ENCODE results near the gene BANF1. TPM values are rescaled to one million over a fixed set of nuclear protein-coding genes. Genes with fewer than 3 reads are reported as not detected.

The BANF1 gene
- total RNA-seq, 1 experiment from 2014 or later, result 124 TPM

- Histone ChIP-seq H3K4me3 (ENCODE audit: low read length) (peak overlapping the region; percentile 93), H4K20me1 (ENCODE audit: low read length) (no peaks in the 10 kb centered on the region), H3K4me2 (ENCODE audit: low read length) (peak overlapping the region; percentile 85), H3K4me1 (ENCODE audit: insufficient read depth, low read length) (peaks cover 18% of the 10 kb centered on the region), H2AFZ (ENCODE audit: low read length) (peak overlapping the region; percentile 76), H3K9me2 (replicated peaks; ENCODE audit: low read length) (no peaks in the 10 kb centered on the region), H3K27ac (ENCODE audit: low read length) (peak overlapping the region; percentile 49), H3K79me2 (ENCODE audit: low read length) (peaks cover 37% of the 10 kb centered on the region), H3K9me3 (ENCODE audit: low read length) (no peaks in the 10 kb centered on the region), H3K27me3 (ENCODE audit: low read length) (no peaks in the 10 kb centered on the region), H3K36me3 (ENCODE audit: low read depth, low read length) (peaks cover 18% of the 10 kb centered on the region), H3F3A (ENCODE audit: low read length, unreplicated experiment) (no peaks in the 10 kb centered on the region), H3K9ac (ENCODE audit: low read length) (peak overlapping the region; percentile 77)
- ChIA-PET POLR2A (ENCODE audit: unreplicated experiment) (interaction anchor here (0.6 kb wide), 2 partner anchors 332 to 379 kb away, joined by 3 to 16 read pairs; no protein-coding TSS in a partner anchor), CTCF (interaction anchor here (0.7 kb wide), 1 partner anchor 208 kb away, joined by 3 read pairs; no protein-coding TSS in a partner anchor)
- intact Hi-C loops (cut with micrococcal nuclease), result no loop called here
- no peak for ATAC-seq
- TF ChIP-seq EZH2phosphoT487 (IDR thresholded peaks at IDR 0.05; ENCODE audit: borderline replicate concordance, low read length), result no peak
- TF ChIP-seq, protein P1, sequence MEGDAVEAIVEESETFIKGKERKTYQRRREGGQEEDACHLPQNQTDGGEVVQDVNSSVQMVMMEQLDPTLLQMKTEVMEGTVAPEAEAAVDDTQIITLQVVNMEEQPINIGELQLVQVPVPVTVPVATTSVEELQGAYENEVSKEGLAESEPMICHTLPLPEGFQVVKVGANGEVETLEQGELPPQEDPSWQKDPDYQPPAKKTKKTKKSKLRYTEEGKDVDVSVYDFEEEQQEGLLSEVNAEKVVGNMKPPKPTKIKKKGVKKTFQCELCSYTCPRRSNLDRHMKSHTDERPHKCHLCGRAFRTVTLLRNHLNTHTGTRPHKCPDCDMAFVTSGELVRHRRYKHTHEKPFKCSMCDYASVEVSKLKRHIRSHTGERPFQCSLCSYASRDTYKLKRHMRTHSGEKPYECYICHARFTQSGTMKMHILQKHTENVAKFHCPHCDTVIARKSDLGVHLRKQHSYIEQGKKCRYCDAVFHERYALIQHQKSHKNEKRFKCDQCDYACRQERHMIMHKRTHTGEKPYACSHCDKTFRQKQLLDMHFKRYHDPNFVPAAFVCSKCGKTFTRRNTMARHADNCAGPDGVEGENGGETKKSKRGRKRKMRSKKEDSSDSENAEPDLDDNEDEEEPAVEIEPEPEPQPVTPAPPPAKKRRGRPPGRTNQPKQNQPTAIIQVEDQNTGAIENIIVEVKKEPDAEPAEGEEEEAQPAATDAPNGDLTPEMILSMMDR (conservative IDR thresholded peaks at IDR 0.05; ENCODE audit: low read depth, low read length), result no peak
- TF ChIP-seq EZH2 (IDR thresholded peaks at IDR 0.05; ENCODE audit: low read length, unreplicated experiment), result no peak
- TSS peak; percentile 98 for BruUV-seq (replicated peaks)
- DNase-seq, result no peak
Measured at GRCh38 chr11:66051371-66051765, 49.1 kb downstream of the BANF1 start.

GRCh38 chr11:66051766-66052663 is 49.7 kb downstream of the BANF1 start, which contains the start of gene SF3B2:
SF3B2 (plus strand) TSS chr11:66052364; CDS start chr11:66052385, 21 bp downstream.
- no peak for TF ChIP-seq EZH2 (IDR thresholded peaks at IDR 0.05; ENCODE audit: low read length, unreplicated experiment)
- TF ChIP-seq EZH2phosphoT487 (IDR thresholded peaks at IDR 0.05; ENCODE audit: borderline replicate concordance, low read length), result no peak
- TF ChIP-seq, protein P1 (conservative IDR thresholded peaks at IDR 0.05; ENCODE audit: low read depth, low read length), result no peak
- POLR2A ChIA-PET (ENCODE audit: unreplicated experiment), result interaction anchor here (0.6 kb wide), 2 partner anchors 332 to 378 kb away, joined by 3 to 16 read pairs; no protein-coding TSS in a partner anchor
- intact Hi-C loops (cut with micrococcal nuclease), result loop anchor here (2.0 kb wide), 1 partner anchor 49 kb away; the partner anchor contains the start of genes BANF1 and EIF1AD

More at GRCh38 chr11:66051766-66052663, 49.7 kb downstream of the BANF1 start, which contains the start of gene SF3B2:
- Histone ChIP-seq H2AFZ (ENCODE audit: low read length) (peak within 1 kb of the TSS; percentile 76), H3K36me3 (ENCODE audit: low read depth, low read length) (peaks cover 25% of the 10 kb centered on the region), H3K79me2 (ENCODE audit: low read length) (peaks cover 37% of the 10 kb centered on the region), H4K20me1 (ENCODE audit: low read length) (no peaks in the 10 kb centered on the region), H3K9ac (ENCODE audit: low read length) (peak within 1 kb of the TSS; percentile 94), H3K27me3 (ENCODE audit: low read length) (no peaks in the 10 kb centered on the region), H3K27ac (ENCODE audit: low read length) (peak within 1 kb of the TSS; percentile 49), H3K4me3 (ENCODE audit: low read length) (peak within 1 kb of the TSS; percentile 93), H3K9me3 (ENCODE audit: low read length) (no peaks in the 10 kb centered on the region), H3K4me1 (ENCODE audit: insufficient read depth, low read length) (peaks cover 18% of the 10 kb centered on the region), H3K9me2 (replicated peaks; ENCODE audit: low read length) (no peaks in the 10 kb centered on the region), H3F3A (ENCODE audit: low read length, unreplicated experiment) (no peaks in the 10 kb centered on the region), H3K4me2 (ENCODE audit: low read length) (peak within 1 kb of the TSS; percentile 90)
- ATAC-seq, result peak; percentile 99
- CTCF ChIA-PET, result interaction anchor here (0.6 to 0.7 kb wide), 2 partner anchors 8 to 208 kb away, joined by 3 read pairs; no protein-coding TSS in a partner anchor
- peak; percentile 99 for DNase-seq
- BruUV-seq (replicated peaks), result no TSS peak

Measured in PC-3 (cell line).